ENCODE data around the gene SH3GL2.

The SH3GL2 gene

DNA sequence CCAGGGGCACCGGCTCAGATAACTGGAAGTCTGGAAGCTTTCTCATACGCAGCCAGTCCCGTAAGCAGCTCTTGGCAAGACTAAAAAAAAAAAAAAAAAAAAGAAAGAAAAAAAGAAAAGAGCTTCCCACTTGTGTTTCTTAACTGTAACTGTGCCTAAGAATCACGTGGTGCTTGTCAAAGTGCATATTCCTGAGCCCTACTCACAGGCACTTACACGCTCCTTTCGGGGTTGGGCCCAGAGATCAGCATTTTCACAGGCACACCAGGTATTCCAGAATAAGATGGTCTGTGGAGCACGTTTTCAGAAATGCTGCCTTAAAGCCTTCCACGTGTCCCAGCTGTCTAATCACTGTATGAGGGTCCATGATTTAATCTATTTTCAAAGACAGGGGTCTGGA lies 22.6 kb upstream of the SH3GL2 start:
- H3K27ac ChIP-seq, result no peak overlapping the region
- no peak for TF ChIP-seq ZFX (IDR thresholded peaks at IDR 0.05)
- no peak for TF ChIP-seq CTCF (conservative IDR thresholded peaks at IDR 0.05)

DNA sequence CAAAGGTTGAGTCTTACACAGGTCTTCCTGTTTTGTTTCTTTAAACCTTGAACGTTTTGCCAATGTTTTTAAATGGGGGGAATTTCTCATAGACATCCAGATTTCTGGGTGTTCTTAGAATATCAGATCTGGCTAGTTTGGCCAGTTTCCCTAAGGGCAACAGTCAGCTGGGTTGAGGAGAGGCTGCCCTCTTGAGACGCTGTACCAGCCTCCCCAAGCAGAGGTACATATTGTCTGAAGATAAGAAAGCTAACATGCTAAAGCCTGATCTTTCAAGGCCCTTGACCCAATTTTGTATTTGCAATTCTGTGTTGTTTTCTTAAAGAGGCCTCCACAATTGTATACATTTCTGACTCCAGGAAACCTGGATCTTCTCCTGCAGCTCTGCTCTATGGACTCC lies 21.9 kb upstream of the SH3GL2 start:
- H3K27ac ChIP-seq, result no peak overlapping the region
- TF ChIP-seq ZFX (IDR thresholded peaks at IDR 0.05) (no peak), CTCF (conservative IDR thresholded peaks at IDR 0.05) (no peak)

- no peak for TF ChIP-seq CTCF (conservative IDR thresholded peaks at IDR 0.05)
- no peak for TF ChIP-seq ZFX (IDR thresholded peaks at IDR 0.05)
- no peak overlapping the region for H3K27ac ChIP-seq
Observed at GRCh38 chr9:17571825-17572224, 7.0 kb upstream of the SH3GL2 start.

GRCh38 chr9:17574342-17574741 lies 4.5 kb upstream of the SH3GL2 start:
- TF ChIP-seq ZFX (IDR thresholded peaks at IDR 0.05), result no peak
- TF ChIP-seq CTCF (conservative IDR thresholded peaks at IDR 0.05), result no peak
- H3K27ac ChIP-seq, result no peak overlapping the region

DNA sequence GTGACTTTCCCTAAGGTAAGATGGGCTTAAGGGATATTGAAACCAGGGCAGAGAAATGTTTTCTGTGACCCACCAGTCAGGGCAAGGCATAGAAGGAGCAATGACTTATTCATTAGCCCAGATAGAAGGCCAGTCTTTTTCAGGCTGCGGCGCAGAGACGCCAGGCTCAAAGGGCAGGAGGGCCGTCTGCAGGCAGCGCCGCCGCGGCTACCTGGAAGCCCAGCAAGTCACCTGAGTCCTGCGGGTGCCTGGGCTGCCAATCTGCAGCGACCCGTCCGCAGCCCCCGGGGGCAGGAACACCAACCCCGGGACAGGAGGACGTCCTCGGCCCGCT lies 322 bp upstream of the SH3GL2 start:
- TF ChIP-seq CTCF (conservative IDR thresholded peaks at IDR 0.05) (no peak), ZFX (IDR thresholded peaks at IDR 0.05) (no peak)

DNA sequence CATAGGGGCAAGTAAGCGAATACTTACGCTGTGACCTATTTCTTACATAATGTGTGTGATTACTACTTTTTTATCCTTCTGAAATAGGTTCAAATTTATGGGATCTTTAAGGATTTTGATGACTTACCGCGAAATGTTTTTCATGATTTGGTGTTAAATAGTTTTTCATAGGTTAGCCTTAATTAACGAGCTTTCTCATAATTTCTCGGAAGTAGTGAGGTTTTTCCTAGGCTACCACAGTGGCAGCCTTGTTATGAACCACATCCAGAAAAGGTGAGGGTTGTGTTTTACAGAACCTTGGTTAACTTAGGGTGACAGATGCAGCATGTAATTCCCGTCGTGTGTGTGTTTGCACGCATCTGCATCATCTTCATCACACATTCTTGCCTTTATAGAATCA lies 1.3 kb downstream of the SH3GL2 start:
- no peak for TF ChIP-seq CTCF (conservative IDR thresholded peaks at IDR 0.05)
- no peak for TF ChIP-seq ZFX (IDR thresholded peaks at IDR 0.05)
- H3K27ac ChIP-seq, result no peak overlapping the region

More for the DNA sequence above, 322 bp upstream of the SH3GL2 start:
- no peak overlapping the region for H3K27ac ChIP-seq

DNA sequence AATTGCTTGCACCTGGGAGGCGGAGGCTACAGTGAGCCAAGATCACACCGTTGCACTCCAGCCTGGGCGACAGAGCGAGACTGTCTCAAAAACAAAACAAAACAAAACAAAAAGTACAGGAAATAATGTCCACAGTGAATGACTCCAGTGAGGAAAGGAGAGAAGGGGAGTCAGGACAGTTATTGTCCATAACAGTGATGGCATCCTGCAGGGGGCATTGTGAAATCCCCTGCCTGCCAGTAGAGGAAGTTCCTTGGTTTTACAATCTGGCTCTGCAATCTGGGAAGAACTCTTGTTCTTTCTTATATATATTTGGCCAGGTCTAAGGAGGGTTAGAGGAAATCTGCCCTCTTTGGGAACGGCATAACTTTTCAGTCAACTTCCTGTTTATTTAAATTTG lies 8.2 kb downstream of the SH3GL2 start:
- H3K27ac ChIP-seq, result no peak overlapping the region
- no peak for TF ChIP-seq CTCF (conservative IDR thresholded peaks at IDR 0.05)

All from C4-2B (cell line).